ENCODE measurements around the gene NCR3LG1. TPM values are rescaled to one million over a fixed set of nuclear protein-coding genes. Genes with fewer than 3 reads are reported as not detected.

Gene NCR3LG1
- total and polyA plus RNA-seq, 2 donors (not counting 1 experiment from before 2014, with no cell fraction given): 0.12 to 0.64 TPM

- intact Hi-C loops (cut with micrococcal nuclease): no loop called here
- H3K9ac ChIP-seq (ENCODE audit: low read length): no peak overlapping the region
- no peak for ATAC-seq (ENCODE audit: low read depth)
- H3K9me3 ChIP-seq (ENCODE audit: control extremely low read depth in 1 of 3, control insufficient read depth in 2 of 3, insufficient read depth in 1 of 3, low read length in 2 of 3): no peaks in the 10 kb centered on the region
- H3K27ac ChIP-seq (ENCODE audit: low read length in 2 of 2): no peak overlapping the region
- no peak for DNase-seq
- no peak overlapping the region for H3K4me3 ChIP-seq (ENCODE audit: control extremely low read depth in 1 of 5, extremely low read depth in 1 of 5, insufficient read depth in 1 of 5, low read depth in 2 of 5, low read length in 4 of 5)
- CTCF ChIA-PET: no interaction called here
- H2AFZ ChIP-seq (ENCODE audit: insufficient read depth, low read depth, low read length, poor library complexity, severe bottlenecking): no peak overlapping the region
- no peak overlapping the region for H3K4me3 Mint-ChIP-seq
- H3K27me3 ChIP-seq (replicated peaks in 1 of 4; ENCODE audit: control extremely low read depth in 1 of 4, control insufficient read depth in 3 of 4, insufficient read depth in 4 of 4, low read length in 3 of 4): no peaks in the 10 kb centered on the region
- H4K20me1 ChIP-seq (ENCODE audit: control insufficient read depth, insufficient read depth, low read length, poor library complexity, severe bottlenecking): no peaks in the 10 kb centered on the region
- TF ChIP-seq EZH2 (IDR thresholded peaks at IDR 0.05; ENCODE audit: borderline replicate concordance, insufficient read depth, low read depth, low read length, poor library complexity, severe bottlenecking): no peak
- no peak for TF ChIP-seq CTCF (IDR thresholded peaks at IDR 0.05)
- H3K79me2 ChIP-seq (ENCODE audit: control insufficient read depth, insufficient read depth, low read length): no peaks in the 10 kb centered on the region
- 97% methylated on average over 18 of the region's 20 CpGs for WGBS (ENCODE audit: insufficient coverage)
- no peaks in the 10 kb centered on the region for H3K36me3 ChIP-seq (replicated peaks in 1 of 2; ENCODE audit: control extremely low read depth in 1 of 2, control insufficient read depth in 1 of 2, extremely low read depth in 1 of 2, insufficient read depth in 2 of 2, low read length in 1 of 2)
- H3K4me1 Mint-ChIP-seq: peaks cover 16% of the 10 kb centered on the region
- H3K27me3 Mint-ChIP-seq: no peaks in the 10 kb centered on the region
- POLR2A ChIA-PET: no interaction called here
- H3K4me1 ChIP-seq (ENCODE audit: control insufficient read depth in 2 of 2, insufficient read depth in 2 of 2, low read length in 2 of 2): peaks cover 9 to 25% of the 10 kb centered on the region in 2 donors
- H3K27ac Mint-ChIP-seq: no peak overlapping the region
- no peak overlapping the region for H3K4me2 ChIP-seq (replicated peaks; ENCODE audit: low read depth, low read length, poor library complexity, severe bottlenecking)
- H3K9me3 Mint-ChIP-seq (ENCODE audit: insufficient read depth): no peaks in the 10 kb centered on the region
Measured at GRCh38 chr11:17395554-17395961, 44.0 kb downstream of the NCR3LG1 start.

- Histone ChIP-seq H2AFZ (ENCODE audit: insufficient read depth, low read depth, low read length, poor library complexity, severe bottlenecking) (no peak overlapping the region), H3K4me2 (replicated peaks; ENCODE audit: low read depth, low read length, poor library complexity, severe bottlenecking) (no peak overlapping the region), H3K4me1 (ENCODE audit: control insufficient read depth in 2 of 2, insufficient read depth in 2 of 2, low read length in 2 of 2) (peaks cover 13 to 26% of the 10 kb centered on the region in 2 donors), H4K20me1 (ENCODE audit: control insufficient read depth, insufficient read depth, low read length, poor library complexity, severe bottlenecking) (no peaks in the 10 kb centered on the region), H3K27me3 (replicated peaks in 1 of 4; ENCODE audit: control extremely low read depth in 1 of 4, control insufficient read depth in 3 of 4, insufficient read depth in 4 of 4, low read length in 3 of 4) (no peaks in the 10 kb centered on the region), H3K9me3 (ENCODE audit: control extremely low read depth in 1 of 3, control insufficient read depth in 2 of 3, insufficient read depth in 1 of 3, low read length in 2 of 3) (no peaks in the 10 kb centered on the region), H3K36me3 (replicated peaks in 1 of 2; ENCODE audit: control extremely low read depth in 1 of 2, control insufficient read depth in 1 of 2, extremely low read depth in 1 of 2, insufficient read depth in 2 of 2, low read length in 1 of 2) (no peaks in the 10 kb centered on the region), H3K27ac (ENCODE audit: low read length in 2 of 2) (no peak overlapping the region), H3K4me3 (ENCODE audit: control extremely low read depth in 1 of 5, extremely low read depth in 1 of 5, insufficient read depth in 1 of 5, low read depth in 2 of 5, low read length in 4 of 5) (no peak overlapping the region), H3K9ac (ENCODE audit: low read length) (no peak overlapping the region), H3K79me2 (ENCODE audit: control insufficient read depth, insufficient read depth, low read length) (no peaks in the 10 kb centered on the region)
- no peak for TF ChIP-seq EZH2 (IDR thresholded peaks at IDR 0.05; ENCODE audit: borderline replicate concordance, insufficient read depth, low read depth, low read length, poor library complexity, severe bottlenecking)
- WGBS (ENCODE audit: insufficient coverage): 95% methylated on average over 6 of the region's 6 CpGs
- ChIA-PET POLR2A (no interaction called here), CTCF (interaction anchor here (2.3 kb wide), 1 partner anchor 12 kb away, joined by 12 read pairs; no protein-coding TSS in a partner anchor)
- Mint-ChIP-seq H3K27me3 (no peaks in the 10 kb centered on the region), H3K9me3 (ENCODE audit: insufficient read depth) (no peaks in the 10 kb centered on the region), H3K4me1 (peaks cover 19% of the 10 kb centered on the region), H3K27ac (no peak overlapping the region), H3K4me3 (no peak overlapping the region)
- no peak for ATAC-seq (ENCODE audit: low read depth)
- no peak for DNase-seq
- intact Hi-C loops (cut with micrococcal nuclease): no loop called here
Measured at GRCh38 chr11:17395978-17396377, 44.4 kb downstream of the NCR3LG1 start.
